ENCODE data around the gene OR1J4.
"Not testable (repeated sequence)": the region's sequence is repeated elsewhere in the genome, so short reads cannot be mapped to it uniquely, and the experiment has no call there.

The OR1J4 gene, protein sequence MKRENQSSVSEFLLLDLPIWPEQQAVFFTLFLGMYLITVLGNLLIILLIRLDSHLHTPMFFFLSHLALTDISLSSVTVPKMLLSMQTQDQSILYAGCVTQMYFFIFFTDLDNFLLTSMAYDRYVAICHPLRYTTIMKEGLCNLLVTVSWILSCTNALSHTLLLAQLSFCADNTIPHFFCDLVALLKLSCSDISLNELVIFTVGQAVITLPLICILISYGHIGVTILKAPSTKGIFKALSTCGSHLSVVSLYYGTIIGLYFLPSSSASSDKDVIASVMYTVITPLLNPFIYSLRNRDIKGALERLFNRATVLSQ

DNA sequence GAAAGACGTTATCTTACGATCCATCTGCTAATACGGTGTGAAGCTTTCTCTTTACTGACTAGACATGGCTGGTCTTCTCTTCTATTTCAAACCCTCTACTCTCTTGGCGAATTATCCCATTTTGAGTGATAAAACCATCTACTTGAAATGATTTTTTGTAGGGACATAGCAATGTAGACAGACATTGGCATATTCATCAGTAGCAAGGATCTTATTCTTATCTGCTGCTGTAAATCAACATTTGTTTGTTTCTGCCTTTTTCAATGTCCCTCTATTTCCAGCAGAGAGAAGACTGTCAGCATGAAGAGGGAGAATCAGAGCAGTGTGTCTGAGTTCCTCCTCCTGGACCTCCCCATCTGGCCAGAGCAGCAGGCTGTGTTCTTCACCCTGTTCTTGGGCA is at the start of gene OR1J4:
Gene OR1J4, plus strand, starts transcription at position 301 of the 400 bp plus-strand sequence. Its CDS starts 0 bp downstream, at position 301.
- in situ Hi-C loops (cut with MboI; ENCODE audit: low sequenced_read_pairs), result no loop called here

DNA sequence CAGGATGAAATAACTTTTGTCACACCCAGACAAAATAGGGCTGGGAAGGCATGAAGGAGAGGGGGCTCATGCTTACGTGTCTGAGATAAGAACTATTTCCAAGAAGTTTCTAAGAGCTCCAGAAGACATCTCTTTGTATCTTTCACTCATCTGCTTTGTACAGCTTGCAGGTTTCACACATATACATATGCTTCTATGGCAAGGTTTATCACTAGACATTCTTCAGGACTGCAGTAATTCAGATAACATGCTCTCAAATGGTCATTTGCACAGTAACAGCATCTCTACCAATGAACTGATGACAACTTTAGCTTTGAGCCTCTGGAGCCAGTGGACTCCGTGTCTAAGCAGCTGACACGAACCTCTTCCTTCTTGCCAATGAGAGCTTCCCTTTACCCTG is 44.4 kb upstream of the OR1J4 start:
- in situ Hi-C loops (cut with MboI; ENCODE audit: low sequenced_read_pairs), result loop anchor here (25.0 kb wide), 2 partner anchors 337 to 338 kb away; partner anchors contain the start of gene OR1K1

DNA sequence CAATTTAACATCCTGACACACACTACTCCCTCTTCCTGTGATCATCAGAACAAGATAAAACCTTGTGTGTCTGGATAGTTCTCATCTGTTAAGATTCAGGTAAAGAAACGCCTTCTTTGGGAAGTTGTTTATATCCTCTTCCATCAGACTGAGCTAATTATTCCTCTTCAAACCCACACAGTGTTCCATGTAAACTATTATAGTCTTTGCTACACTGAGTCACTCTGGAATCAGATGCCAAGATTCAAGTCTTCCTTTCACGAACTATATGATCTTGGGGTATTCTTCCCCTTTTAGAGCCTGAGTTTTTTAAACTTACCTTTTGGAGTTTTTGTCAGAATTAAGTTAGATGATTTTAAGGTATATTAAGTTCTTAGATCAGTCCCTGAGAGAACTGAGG is 43.2 kb upstream of the OR1J4 start:
- in situ Hi-C loops (cut with MboI; ENCODE audit: low sequenced_read_pairs), result no loop called here

DNA sequence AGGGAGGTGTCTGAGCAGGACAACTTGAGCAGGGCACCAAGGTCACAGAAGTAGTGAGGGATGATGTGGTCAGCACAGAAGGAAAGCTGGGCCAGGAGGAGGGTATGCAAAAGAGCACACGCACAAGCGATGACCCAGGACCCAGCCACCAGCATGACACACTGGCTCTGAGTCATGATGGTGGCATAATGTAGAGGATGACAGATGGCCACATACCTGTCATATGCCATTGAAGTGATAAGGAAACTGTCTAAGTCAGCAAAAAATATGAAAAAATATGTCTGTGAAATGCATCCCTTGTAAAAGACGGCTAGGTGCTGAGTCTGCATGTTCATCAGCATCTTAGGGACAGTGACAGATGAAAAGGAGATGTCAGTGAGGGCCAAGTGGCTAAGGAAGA is 41.6 kb upstream of the OR1J4 start:
- in situ Hi-C loops (cut with MboI; ENCODE audit: low sequenced_read_pairs), result no loop called here

DNA sequence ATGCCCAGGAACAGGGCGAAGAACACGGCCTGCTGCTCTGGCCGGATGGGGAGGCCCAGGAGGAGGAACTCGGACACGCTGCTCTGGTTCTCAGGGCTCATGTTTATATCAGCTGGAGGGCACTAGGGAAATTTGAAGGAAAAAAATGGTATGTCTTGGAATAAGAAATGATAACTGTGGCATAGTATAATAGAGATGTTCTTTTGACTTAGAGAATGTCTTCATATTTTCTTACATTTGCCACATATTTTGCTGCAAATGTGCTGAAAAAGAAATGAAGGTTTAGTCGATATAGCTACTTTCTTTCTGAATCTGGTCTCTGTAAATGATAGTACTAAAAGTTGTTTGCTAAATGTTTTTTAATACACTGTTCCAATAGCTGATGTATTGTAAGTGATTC is 41.1 kb upstream of the OR1J4 start, which contains the start of gene OR1J1:
Gene OR1J1, minus strand, starts transcription at position 101 of the 400 bp plus-strand sequence. Its CDS starts 0 bp downstream, at position 101.
- in situ Hi-C loops (cut with MboI; ENCODE audit: low sequenced_read_pairs), result no loop called here

DNA sequence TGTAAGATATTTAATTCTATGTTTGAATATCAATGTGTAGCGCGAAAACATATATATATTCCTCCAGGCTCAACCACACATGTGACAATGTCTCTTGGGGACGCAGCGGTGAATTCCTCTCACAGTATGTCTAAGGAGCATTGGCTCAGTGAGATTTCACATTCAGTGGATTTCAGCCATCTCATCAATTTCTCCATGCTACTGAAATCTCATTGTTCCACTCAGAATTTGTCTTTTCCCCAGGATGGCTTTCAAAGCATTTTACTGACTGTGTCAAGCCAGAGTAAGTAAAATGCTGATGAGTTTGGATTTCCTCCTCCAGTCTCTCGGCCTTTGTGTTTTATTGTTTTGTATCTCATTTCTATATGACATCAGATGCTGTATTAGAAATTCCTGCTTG is 39.9 kb upstream of the OR1J4 start:
- in situ Hi-C loops (cut with MboI; ENCODE audit: low sequenced_read_pairs), result no loop called here

DNA sequence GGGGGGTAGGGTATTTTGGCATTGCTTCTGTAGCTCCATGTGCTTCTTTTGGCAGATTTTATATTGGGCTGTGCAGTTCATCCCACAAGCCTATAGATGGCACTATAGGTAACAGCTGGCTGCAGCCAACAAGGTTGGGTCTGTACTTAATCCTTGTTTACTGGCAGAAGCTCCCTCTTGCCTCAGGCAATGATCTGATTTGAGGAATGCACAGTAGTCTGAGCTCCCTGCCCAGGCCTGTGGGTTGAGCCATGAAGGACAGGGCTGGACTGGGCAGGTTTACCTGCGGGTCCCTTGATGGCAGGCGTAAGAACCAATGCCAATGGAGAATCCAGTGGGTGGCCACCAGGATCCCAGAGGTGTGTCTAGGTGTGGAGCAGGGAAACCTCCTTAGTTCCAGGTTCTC is 20.1 kb upstream of the OR1J4 start:
- in situ Hi-C loops (cut with MboI; ENCODE audit: low sequenced_read_pairs), result no loop called here

DNA sequence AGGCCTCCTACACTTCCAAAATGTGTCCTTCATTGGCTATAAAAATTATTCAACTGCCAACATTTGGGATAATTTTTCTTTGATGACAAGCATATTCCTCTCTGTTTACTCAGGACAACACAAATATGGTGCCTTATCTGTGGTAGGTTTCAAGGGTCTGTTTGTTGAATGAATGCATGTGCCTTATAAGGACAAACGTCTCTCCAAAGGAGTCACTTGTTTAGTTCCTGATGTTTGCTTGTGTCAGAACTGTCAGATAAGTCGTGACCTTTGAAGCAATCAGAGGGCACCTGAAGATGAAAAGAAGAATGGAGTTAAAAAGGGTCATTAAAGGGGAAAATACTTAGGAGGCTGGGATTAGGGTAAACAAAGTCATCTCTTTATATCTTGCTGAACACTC is 12.0 kb upstream of the OR1J4 start:
- in situ Hi-C loops (cut with MboI; ENCODE audit: low sequenced_read_pairs), result no loop called here

DNA sequence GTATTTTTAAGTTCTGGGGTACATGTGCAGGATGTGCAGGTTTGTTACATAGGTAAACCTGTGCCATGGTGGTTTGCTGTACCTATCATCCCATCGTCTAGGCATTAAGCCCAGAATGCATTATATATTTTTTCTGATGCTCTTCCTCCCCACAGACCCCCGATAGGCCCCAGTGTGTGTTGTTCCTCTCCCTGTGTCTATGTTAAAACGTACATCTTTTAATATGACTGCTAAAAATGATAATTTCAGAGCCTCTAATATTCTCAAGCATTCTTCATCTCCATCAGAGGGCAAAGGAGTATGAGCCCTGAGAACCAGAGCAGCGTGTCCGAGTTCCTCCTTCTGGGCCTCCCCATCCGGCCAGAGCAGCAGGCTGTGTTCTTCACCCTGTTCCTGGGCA is 8.4 kb upstream of the OR1J4 start, which contains the start of gene OR1J2:
Gene OR1J2, plus strand, starts transcription at position 301 of the 400 bp plus-strand sequence. Its CDS starts 0 bp downstream, at position 301.
- in situ Hi-C loops (cut with MboI; ENCODE audit: low sequenced_read_pairs), result no loop called here

DNA sequence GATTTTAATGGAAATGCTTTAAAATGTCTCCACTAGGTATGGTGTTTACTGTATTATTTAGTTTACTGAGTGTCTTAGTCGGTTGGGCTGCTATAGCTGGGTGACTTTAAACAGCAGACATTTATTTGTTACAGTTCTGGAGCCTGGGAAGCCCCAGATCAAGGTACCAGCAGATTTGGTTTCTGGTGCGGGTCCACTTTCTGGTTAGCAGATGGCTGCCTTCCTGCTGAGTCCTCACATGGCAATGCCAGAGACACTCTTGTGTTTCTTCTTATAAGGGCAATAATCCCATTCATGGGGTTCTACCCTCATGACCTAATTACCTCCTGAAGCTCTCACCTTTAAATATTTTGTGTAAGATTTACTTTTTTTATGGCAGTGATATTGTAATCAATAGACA is 715 bp upstream of the OR1J4 start:
- in situ Hi-C loops (cut with MboI; ENCODE audit: low sequenced_read_pairs), result no loop called here

DNA sequence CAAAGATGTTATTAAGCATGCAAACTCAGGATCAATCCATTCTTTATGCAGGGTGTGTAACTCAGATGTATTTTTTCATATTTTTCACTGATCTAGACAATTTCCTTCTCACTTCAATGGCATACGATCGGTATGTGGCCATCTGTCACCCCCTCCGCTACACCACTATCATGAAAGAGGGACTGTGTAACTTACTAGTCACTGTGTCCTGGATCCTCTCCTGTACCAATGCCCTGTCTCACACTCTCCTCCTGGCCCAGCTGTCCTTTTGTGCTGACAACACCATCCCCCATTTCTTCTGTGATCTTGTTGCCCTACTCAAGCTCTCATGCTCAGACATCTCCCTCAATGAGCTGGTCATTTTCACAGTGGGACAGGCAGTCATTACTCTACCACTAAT is 435 bp downstream of the OR1J4 start:
- in situ Hi-C loops (cut with MboI; ENCODE audit: low sequenced_read_pairs), result no loop called here

DNA sequence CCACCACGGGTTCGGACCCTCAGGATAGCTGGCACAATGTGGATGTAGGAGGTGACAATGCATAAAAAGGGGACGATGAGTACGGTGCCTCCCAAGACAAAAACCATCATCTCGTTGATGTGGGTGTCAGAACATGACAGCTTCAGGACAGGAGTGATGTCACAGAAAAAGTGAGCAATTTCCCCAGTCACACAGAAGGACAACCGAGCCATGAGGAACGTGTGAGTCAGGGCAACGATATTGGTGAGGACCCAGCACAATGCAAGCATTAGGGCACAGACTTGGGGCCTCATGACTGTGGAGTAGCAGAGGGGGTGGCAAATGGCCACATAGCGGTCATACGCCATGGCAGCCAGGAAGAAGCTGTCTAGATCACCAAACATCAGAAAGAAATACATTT is 7.7 kb downstream of the OR1J4 start:
- in situ Hi-C loops (cut with MboI; ENCODE audit: low sequenced_read_pairs), result no loop called here

DNA sequence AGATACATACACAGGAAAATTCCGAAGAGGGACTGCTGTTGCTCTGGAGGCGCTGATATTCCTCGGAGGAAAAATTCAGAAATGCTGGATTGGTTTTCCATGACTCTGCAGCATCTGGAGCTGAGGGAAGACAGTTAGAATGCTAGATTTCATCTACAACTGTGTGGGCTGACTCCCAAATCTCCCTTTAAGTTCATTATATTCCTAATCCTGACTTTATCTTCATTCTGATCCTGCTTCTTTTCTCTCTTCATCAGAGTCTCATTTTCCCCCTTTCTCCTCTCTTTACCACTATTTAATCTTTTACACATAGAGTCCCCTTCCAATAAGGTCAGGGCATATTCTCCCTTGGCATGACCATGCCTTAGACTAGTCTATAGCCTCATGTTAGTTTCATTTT is 8.3 kb downstream of the OR1J4 start, which contains the start of gene OR1N1:
Gene OR1N1, minus strand, starts transcription at position 101 of the 400 bp plus-strand sequence. Its CDS starts 0 bp downstream, at position 101.
- in situ Hi-C loops (cut with MboI; ENCODE audit: low sequenced_read_pairs), result no loop called here

DNA sequence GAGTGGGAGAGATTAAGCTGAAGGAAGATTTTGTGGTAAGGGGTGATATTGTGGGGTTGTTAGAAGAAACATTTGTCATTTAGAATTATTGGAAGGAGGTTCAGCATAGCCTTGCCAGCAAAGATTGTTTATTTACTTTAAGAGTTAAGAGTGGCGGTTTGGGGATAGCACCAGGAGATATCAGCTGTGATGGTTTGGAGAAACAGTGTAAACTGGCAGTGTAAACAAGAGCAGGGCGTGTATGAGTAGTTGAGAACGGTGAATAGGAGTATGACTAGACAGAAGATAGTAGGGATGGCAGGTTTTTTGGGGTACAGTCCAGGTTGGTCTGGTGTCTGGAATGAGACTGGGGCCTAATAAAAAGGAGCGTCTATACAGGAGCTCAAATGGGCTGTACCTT is 12.2 kb downstream of the OR1J4 start:
- in situ Hi-C loops (cut with MboI; ENCODE audit: low sequenced_read_pairs), result not testable (repeated sequence)

DNA sequence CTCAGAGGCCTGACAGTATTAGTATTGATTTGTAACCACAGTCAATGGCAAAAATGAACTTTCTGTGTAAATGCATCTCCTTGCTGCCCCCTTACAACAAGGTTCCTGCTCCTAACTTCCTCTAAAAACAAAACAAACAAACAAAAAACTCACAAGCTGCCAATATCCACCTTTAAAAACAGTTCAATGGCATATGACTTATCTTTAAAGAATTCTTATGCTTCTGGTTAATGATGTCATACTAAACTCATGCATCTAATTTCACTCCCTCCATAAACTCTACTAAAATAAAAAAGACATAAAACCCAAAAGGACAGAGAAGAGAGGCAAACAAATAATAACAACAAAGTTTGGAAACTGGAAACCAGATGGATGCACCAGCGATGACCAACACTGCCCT is 17.2 kb downstream of the OR1J4 start:
- in situ Hi-C loops (cut with MboI; ENCODE audit: low sequenced_read_pairs), result no loop called here

DNA sequence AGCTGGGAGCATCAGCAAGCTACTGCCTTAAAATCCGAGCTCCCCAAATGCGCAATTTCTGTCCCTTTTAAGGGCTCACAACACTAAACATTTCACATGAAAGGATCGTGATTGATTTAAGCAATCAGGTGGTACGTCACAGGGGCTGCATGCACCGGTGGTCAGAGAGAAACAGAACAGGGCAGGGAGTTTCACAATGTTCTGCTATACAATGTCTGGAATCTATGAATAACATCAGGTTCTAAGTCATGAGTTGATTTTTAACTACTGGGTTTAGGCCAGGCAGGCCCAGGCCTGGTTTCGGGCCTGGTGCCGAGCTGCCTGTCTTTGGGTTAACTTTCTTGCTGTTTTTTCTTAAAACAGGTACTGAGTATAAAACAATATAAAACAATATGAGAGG is 18.1 kb downstream of the OR1J4 start:
- in situ Hi-C loops (cut with MboI; ENCODE audit: low sequenced_read_pairs), result not testable (repeated sequence)

DNA sequence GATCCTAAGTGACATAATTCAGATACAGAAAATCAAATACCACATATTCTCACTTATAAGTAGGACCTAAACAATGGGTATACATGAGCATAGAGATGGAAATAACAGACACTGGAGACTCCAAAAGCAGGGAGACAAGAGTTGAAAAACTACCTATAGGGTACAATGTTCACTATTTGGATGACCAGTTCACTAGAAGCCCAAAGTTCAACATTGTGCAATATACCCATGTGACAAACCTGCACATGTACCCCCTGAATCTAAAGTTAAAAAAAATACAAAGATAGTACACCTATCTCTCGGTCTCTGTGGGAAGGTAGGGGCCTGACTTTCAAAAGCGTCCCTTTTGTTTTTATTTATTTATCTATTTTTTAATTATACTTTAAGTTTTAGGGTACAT is 19.8 kb downstream of the OR1J4 start:
- in situ Hi-C loops (cut with MboI; ENCODE audit: low sequenced_read_pairs), result no loop called here

DNA sequence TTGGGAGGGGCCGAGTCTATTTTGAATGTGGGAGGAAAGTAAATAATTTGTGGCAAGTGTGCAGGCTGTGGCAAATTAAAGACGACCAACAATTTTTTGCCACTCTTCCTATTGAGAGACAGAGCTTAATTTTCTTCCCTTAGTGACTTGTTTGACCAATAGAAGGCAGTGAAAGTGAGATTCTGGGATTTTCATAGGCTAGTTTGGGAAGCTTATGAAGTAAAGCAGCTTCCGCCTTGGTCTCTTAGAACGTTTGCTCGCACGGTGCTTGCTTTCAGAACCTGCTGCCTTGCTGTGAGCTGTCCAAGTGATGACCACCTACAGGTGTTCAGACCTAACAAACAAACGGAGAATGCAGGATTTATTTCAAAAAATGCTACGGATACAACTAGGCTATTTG is 27.3 kb downstream of the OR1J4 start:
- in situ Hi-C loops (cut with MboI; ENCODE audit: low sequenced_read_pairs), result no loop called here

DNA sequence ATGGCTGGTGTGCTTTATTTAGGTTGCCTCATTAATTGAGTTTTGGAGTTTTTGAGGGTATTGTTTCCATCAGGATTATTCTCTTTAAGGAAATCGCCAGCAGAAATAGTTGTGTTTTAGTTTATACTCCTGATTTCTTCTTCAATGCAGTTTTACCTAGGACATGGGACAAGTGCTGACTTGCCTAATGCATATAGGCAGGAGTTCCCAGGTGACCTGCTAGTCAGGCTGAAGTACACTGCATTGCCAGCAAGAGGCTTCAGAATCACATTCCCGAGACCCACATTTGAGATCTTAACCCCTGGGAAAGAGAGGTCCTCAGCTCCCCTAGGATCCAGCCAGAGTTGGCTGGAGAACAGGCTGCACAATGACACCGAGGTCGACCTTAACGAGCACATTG is 32.4 kb downstream of the OR1J4 start:
- in situ Hi-C loops (cut with MboI; ENCODE audit: low sequenced_read_pairs), result no loop called here

DNA sequence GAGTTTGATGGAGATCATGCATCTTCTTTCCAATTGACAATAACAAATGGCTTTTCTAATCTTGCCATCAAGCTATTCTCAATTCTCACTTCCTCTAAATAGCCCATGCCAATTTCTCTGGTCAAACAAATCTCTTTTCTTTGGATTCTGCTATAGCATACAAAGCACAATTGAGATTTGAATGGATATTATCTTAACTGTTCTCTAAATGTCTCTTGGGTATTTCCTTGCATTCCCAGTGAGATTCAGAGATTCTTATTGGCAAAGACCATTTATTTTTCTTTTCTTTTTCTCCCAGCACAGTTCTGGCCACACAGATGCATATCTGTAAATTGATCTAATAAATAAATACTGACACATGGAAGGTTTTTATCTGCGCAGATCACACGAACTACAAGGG is 33.9 kb downstream of the OR1J4 start, which contains the start of gene OR1N2:
Gene OR1N2, plus strand, starts transcription at position 301 of the 400 bp plus-strand sequence. CDS start 100 bp downstream, outside the sequence.
- in situ Hi-C loops (cut with MboI; ENCODE audit: low sequenced_read_pairs), result no loop called here

DNA sequence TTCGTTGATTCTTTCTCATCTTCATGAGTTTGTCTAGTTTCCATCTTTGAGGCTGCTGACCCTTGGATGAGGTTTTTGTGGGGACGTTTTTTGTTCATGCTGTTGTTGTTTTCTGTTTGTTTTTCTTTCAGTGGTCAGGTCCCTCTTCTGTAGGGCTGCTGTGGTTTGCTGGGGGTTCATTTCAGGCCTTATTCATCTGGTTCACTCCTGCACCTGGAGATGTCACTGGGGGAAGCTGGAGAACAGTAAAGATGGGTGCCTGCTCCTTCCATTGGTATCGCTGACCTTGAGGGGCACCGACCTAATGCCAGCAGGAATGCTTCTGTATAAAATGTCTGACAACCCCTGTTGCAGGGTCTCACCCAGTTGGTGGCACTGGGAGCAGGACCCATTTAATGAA is 42.5 kb downstream of the OR1J4 start:
- in situ Hi-C loops (cut with MboI; ENCODE audit: low sequenced_read_pairs), result no loop called here

DNA sequence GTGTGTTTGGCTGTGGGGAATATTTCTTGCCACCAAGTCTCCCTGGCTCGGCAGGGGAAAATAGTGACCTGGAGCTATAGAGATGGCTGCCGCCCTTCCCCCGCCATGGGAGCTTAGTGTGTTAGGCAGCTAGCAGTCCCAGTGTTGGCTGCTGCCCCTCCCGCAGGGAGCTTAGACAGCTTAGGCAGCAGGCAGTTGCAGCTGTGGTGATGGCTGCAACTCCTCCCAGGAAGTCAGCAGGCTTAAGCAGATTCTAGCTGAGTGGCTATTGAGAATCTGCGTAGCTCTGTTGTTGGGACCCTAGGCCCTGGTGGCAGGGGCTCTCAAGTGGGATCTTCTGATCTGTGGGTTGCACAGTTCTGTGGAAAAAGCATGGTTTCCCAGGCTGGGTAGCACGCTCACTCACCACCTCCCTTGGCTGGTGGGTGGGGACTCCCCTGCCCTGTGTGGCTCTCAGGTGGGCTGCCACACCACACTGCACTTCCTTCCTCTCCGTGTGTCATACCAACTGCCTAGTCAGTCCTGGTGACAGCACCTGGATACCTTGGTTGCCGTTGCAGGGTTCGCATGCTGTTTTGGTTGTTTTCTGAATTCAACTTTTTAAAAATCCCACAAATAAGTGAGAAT is 43.3 kb downstream of the OR1J4 start:
- in situ Hi-C loops (cut with MboI; ENCODE audit: low sequenced_read_pairs), result no loop called here
